Endodermal cell (in vitro differentiated cells): ENCODE measurements around the gene TRIO. TPM values are rescaled to one million over a fixed set of nuclear protein-coding genes. Genes with fewer than 3 reads are reported as not detected.
A peak's percentile ranks its signal among the peaks of the same experiment; 100 is the strongest.

ENCODE experiments used
- DNase-seq: peaks from one replicate; pipeline ENCODE4 v3.0.0-alpha.2; 2017
- H3K27ac ChIP-seq: 2 replicates; pipeline ENCODE4 v1.5.1; 2013; ENCODE audit warnings: mild to moderate bottlenecking, low read depth, low read length, moderate library complexity
- H3K27me3 ChIP-seq: 2 replicates; pipeline ENCODE4 v1.6.1; 2013; ENCODE audit warnings: mild to moderate bottlenecking, low read length, moderate library complexity; ENCODE audit not compliant: insufficient read depth, control insufficient read depth, poor library complexity, severe bottlenecking
- H3K36me3 ChIP-seq: 2 replicates; pipeline ENCODE4 v1.7.0; 2013; ENCODE audit warnings: mild to moderate bottlenecking, low read length, moderate library complexity; ENCODE audit not compliant: control insufficient read depth, insufficient read depth
- H3K4me1 ChIP-seq: one replicate; pipeline ENCODE4 v1.7.0; 2013; ENCODE audit warnings: low read length; ENCODE audit not compliant: control insufficient read depth, insufficient read depth
- H3K4me3 ChIP-seq: 2 replicates; pipeline ENCODE4 v1.5.1; 2013; ENCODE audit warnings: mild to moderate bottlenecking, low read length, moderate library complexity
- H3K9ac ChIP-seq: 2 replicates; pipeline ENCODE4 v1.6.1; 2013; ENCODE audit warnings: mild to moderate bottlenecking, low read length, moderate library complexity; ENCODE audit not compliant: poor library complexity, severe bottlenecking; ENCODE audit errors: extremely low read depth
- H3K9me3 ChIP-seq: 2 replicates; pipeline ENCODE4 v1.6.1; 2013; ENCODE audit warnings: mild to moderate bottlenecking, low read length, moderate library complexity; ENCODE audit not compliant: control insufficient read depth
- H3K27ac Mint-ChIP-seq: 2 replicates; pipeline ENCODE4 v1.8.0; 2020; ENCODE audit warnings: mixed read lengths
- H3K27me3 Mint-ChIP-seq: 2 replicates; pipeline ENCODE4 v1.8.0; 2021; ENCODE audit warnings: mild to moderate bottlenecking, mixed read lengths; ENCODE audit not compliant: insufficient read depth
- H3K36me3 Mint-ChIP-seq: 2 replicates; pipeline ENCODE4 v1.8.0; 2020; ENCODE audit warnings: low read depth, mixed read lengths
- H3K4me1 Mint-ChIP-seq: 2 replicates; pipeline ENCODE4 v1.8.0; 2020; ENCODE audit warnings: mixed read lengths
- H3K4me3 Mint-ChIP-seq: 2 replicates; pipeline ENCODE4 v1.8.0; 2020; ENCODE audit warnings: mild to moderate bottlenecking, moderate library complexity, mixed read lengths
- H3K9me3 Mint-ChIP-seq: 2 replicates; pipeline ENCODE4 v1.8.0; 2020; ENCODE audit warnings: mild to moderate bottlenecking, mixed read lengths
- WGBS, 2 experiments: methylation state at CpG; one replicate each; pipeline versions ENCODE4 v1.1.5 to v1.1.7; 2013; ENCODE audit warnings: missing lambda C conversion rate in 2 of 2, mixed read lengths in 1 of 2; ENCODE audit not compliant: insufficient coverage in 1 of 2, insufficient read length in 1 of 2; 5-methylcytosine and 5-hydroxymethylcytosine counted together
- total RNA-seq, 2 donors: library from RNA; stranded (reverse); fragmentation: NEBNext Ultra II Directional in 1 of 2; extraction: Animal tissue kit (Norgen Biotek cat#: 25700) in 1 of 2; gene quantifications; 2 replicates in 1 of 2; 3 replicates in 1 of 2; pipeline ENCODE4 v1.2.1, GENCODE V29; 2021
- TF ChIP-seq, protein P1 (sequence below): fragments of 200-600 bp; sonication (generic); conservative IDR thresholded peaks from 2 replicates; pipeline ENCODE4 v1.5.0; 2021; ENCODE audit warnings: antibody characterized with exemption, mild to moderate bottlenecking

Gene TRIO
- total RNA-seq, 2 donors from 2014 or later = 88.3 to 109 TPM

DNA sequence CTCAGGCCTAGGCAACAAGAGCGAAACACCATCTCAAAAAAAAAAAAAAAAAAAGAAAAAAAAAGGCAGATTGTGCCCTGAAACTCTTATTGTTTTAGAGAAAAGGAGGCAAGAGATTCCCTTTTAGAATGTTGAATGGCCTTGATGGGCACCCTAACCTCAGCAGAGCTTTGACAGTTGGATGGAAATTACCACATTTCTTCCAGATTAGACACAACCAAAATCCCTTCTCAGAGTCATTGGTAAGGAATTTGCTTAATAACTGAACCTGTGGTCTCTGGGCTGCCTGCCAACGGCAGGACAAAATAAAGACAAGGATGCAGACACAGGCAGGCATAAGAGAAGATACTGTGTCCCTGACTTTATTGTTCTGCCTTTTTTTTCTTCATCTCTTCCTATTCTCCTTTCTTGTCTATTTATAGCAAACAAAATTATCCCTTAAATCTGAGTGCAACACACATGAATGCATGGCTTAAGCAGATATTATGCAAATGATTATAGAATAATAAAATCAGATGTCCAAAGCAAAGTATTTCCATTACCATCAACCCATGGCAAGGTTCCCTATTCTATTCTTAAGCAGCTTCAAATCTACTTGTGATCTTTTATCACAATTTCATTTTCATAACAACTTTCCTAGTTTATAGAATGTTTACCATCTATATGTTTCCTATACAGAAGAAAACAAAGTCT, 37.3 kb upstream of the TRIO start:
- H3K9me3 Mint-ChIP-seq = peaks cover 9% of the 10 kb centered on the region
- TF ChIP-seq, protein P1, sequence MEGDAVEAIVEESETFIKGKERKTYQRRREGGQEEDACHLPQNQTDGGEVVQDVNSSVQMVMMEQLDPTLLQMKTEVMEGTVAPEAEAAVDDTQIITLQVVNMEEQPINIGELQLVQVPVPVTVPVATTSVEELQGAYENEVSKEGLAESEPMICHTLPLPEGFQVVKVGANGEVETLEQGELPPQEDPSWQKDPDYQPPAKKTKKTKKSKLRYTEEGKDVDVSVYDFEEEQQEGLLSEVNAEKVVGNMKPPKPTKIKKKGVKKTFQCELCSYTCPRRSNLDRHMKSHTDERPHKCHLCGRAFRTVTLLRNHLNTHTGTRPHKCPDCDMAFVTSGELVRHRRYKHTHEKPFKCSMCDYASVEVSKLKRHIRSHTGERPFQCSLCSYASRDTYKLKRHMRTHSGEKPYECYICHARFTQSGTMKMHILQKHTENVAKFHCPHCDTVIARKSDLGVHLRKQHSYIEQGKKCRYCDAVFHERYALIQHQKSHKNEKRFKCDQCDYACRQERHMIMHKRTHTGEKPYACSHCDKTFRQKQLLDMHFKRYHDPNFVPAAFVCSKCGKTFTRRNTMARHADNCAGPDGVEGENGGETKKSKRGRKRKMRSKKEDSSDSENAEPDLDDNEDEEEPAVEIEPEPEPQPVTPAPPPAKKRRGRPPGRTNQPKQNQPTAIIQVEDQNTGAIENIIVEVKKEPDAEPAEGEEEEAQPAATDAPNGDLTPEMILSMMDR = no peak
- peaks cover 13% of the 10 kb centered on the region for H3K27me3 Mint-ChIP-seq
- H3K27ac Mint-ChIP-seq = no peak overlapping the region
- H3K9ac ChIP-seq = no peak overlapping the region
- WGBS, 2 experiments = 89% methylated on average over 2 of the region's 2 CpGs; no CpG with 5 or more reads in 1 of the 2 experiments
- no peak overlapping the region for H3K27ac ChIP-seq
- no peak overlapping the region for H3K4me3 ChIP-seq
- H3K4me3 Mint-ChIP-seq = no peak overlapping the region
- H3K4me1 ChIP-seq = no peaks in the 10 kb centered on the region
- peaks cover 4% of the 10 kb centered on the region for H3K9me3 ChIP-seq
- no peaks in the 10 kb centered on the region for H3K36me3 ChIP-seq
- H3K27me3 ChIP-seq = no peaks in the 10 kb centered on the region
- no peak for DNase-seq
- no peaks in the 10 kb centered on the region for H3K36me3 Mint-ChIP-seq
- H3K4me1 Mint-ChIP-seq = peaks cover 6% of the 10 kb centered on the region

DNA sequence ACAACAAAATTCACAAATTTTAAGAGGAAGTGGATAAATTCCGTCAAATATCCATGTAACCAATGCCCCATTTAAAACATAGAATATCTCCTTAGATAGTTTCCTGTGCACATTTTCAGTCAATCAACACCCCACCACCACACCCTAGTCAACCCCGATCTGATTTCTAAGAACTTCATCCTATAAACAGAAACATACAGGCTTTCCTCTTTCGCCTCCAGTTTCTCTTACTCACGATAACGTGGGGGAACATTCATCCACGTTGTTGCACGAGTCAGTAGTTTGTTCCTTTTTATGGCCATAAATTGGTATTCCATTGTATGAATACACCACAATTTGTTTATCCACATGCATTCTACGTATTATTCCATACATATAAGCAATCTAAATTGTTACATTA, 35.6 kb upstream of the TRIO start:
- Histone ChIP-seq H3K4me3 (no peak overlapping the region), H3K9me3 (peaks cover 4% of the 10 kb centered on the region), H3K36me3 (no peaks in the 10 kb centered on the region), H3K9ac (no peak overlapping the region), H3K4me1 (no peaks in the 10 kb centered on the region), H3K27me3 (no peaks in the 10 kb centered on the region), H3K27ac (no peak overlapping the region)
- Mint-ChIP-seq H3K27ac (no peak overlapping the region), H3K9me3 (peaks cover 9% of the 10 kb centered on the region), H3K4me3 (no peak overlapping the region), H3K4me1 (peaks cover 6% of the 10 kb centered on the region), H3K36me3 (no peaks in the 10 kb centered on the region), H3K27me3 (peaks cover 13% of the 10 kb centered on the region)
- DNase-seq = no peak
- TF ChIP-seq, protein P1 = no peak
- 84 to 94% methylated on average over 5 to 7 of the region's 8 CpGs for WGBS, 2 experiments

GRCh38 chr5:14108170-14108996, 34.8 kb upstream of the TRIO start:
- no peaks in the 10 kb centered on the region for H3K36me3 ChIP-seq
- no peaks in the 10 kb centered on the region for H3K27me3 ChIP-seq
- no peak overlapping the region for H3K9ac ChIP-seq
- peak; percentile 86 for DNase-seq
- H3K27ac Mint-ChIP-seq = peak overlapping the region; percentile 90
- H3K9me3 Mint-ChIP-seq = peaks cover 5% of the 10 kb centered on the region
- peak overlapping the region; percentile 50 for H3K4me3 Mint-ChIP-seq
- H3K4me1 ChIP-seq = no peaks in the 10 kb centered on the region
- TF ChIP-seq, protein P1 = peak; percentile 82
- H3K4me1 Mint-ChIP-seq = peaks cover 6% of the 10 kb centered on the region
- 40 to 49% methylated on average over 11 to 21 of the region's 21 CpGs for WGBS, 2 experiments
- no peak overlapping the region for H3K27ac ChIP-seq
- no peaks in the 10 kb centered on the region for H3K36me3 Mint-ChIP-seq
- H3K27me3 Mint-ChIP-seq = peaks cover 13% of the 10 kb centered on the region
- no peak overlapping the region for H3K4me3 ChIP-seq
- peaks cover 3% of the 10 kb centered on the region for H3K9me3 ChIP-seq
